K562 (cell line): Measurements from ENCODE around the gene SLX4IP. TPM values are rescaled to one million over a fixed set of nuclear protein-coding genes. Genes with fewer than 3 reads are reported as not detected.

Experiments used
- BRD4 ChIP-seq: fragments of 200-600 bp; sonication (generic); IDR thresholded peaks from 2 replicates; pipeline ENCODE4 v1.6.1; 2017; ENCODE audit warnings: inconsistent platforms
- FOXJ3 ChIP-seq: sonication (generic); formaldehyde crosslinking; IDR thresholded peaks from 2 replicates; pipeline ENCODE4 v1.4.0; 2020; ENCODE audit warnings: mild to moderate bottlenecking, missing genetic modification reagents
- GTF2F1 ChIP-seq: IDR thresholded peaks from 2 replicates; pipeline ENCODE4 v1.6.1; 2011; ENCODE audit warnings: low read depth, low read length, improper control_type of control experiment
- KAT2B ChIP-seq: IDR thresholded peaks from one replicate; pipeline ENCODE4 v1.6.1; 2012; ENCODE audit warnings: low read depth, mild to moderate bottlenecking, control low read depth, inconsistent platforms, low read length, moderate library complexity
- MEIS2 ChIP-seq: fragments of 450-650 bp; IDR thresholded peaks from 2 replicates; pipeline ENCODE4 v1.6.1; 2014; ENCODE audit warnings: mild to moderate bottlenecking; ENCODE audit not compliant: partially characterized antibody
- SIN3B ChIP-seq: fragments of 450-650 bp; IDR thresholded peaks from 2 replicates; pipeline ENCODE4 v1.6.1; 2017; ENCODE audit warnings: low read depth, mild to moderate bottlenecking, moderate library complexity
- XRCC5 ChIP-seq: fragments of 200-400 bp; formaldehyde crosslinking; IDR thresholded peaks from 2 replicates; pipeline ENCODE4 v1.6.1; 2017; ENCODE audit warnings: low read depth, mild to moderate bottlenecking, low read length
- ZNF436 ChIP-seq: fragments of 250-450, 450-650 bp; sonication (Bioruptor Pico); formaldehyde crosslinking; IDR thresholded peaks from 2 replicates; pipeline ENCODE4 v1.7.0; 2020; ENCODE audit warnings: mild to moderate bottlenecking
- polyA plus RNA-seq, 8 experiments: library from polyadenylated mRNA; depleted of rRNA in 4 of 8; stranded (reverse) in 5 of 8; unstranded in 3 of 8; fragments of >200 nt; fragmentation: Nextera tagmentation in 2 of 8; fragmentation: Illumina TruSeq in 1 of 8; extraction: Ambion mirVana in 2 of 8; extraction: Trizol in 1 of 8; gene quantifications; 2 replicates each; pipeline versions ENCODE4 v1.2.1 to v1.2.3, GENCODE V29; 2011 to 2014; ENCODE audit warnings: inconsistent platforms in 1 of 8, missing spikeins in 1 of 8
- total RNA-seq, 7 experiments: library from RNA; depleted of rRNA in 6 of 7; stranded (reverse); fragments of >200 nt in 6 of 7; fragmentation: Illumina TruSeq in 2 of 7; extraction: Trizol in 2 of 7; gene quantifications; 2 replicates each; pipeline versions ENCODE4 v1.2.1 to v1.2.3, GENCODE V29; 2011 to 2021; ENCODE audit warnings: low replicate concordance in 1 of 7
- TF ChIP-seq, protein P1 (sequence below), 2 experiments: fragments of 450-650 bp; IDR thresholded peaks; 2 replicates each; pipeline ENCODE4 v1.6.1; 2016; ENCODE audit warnings: mild to moderate bottlenecking in 2 of 2, borderline replicate concordance in 1 of 2, low read depth in 1 of 2, moderate library complexity in 1 of 2
- TF ChIP-seq, protein P2 (sequence below): fragments of 250-450 bp; sonication (Bioruptor Pico); IDR thresholded peaks from 2 replicates; pipeline ENCODE4 v1.5.0; 2021; ENCODE audit warnings: mild to moderate bottlenecking, borderline replicate concordance
- TF ChIP-seq, protein P3 (sequence below): IDR thresholded peaks from 2 replicates; pipeline ENCODE4 v1.6.1; 2011; ENCODE audit not compliant: insufficient read length; ENCODE audit errors: extremely low read depth
- TF ChIP-seq, protein P4 (sequence below): fragments of 250-450 bp; sonication (Bioruptor Pico); IDR thresholded peaks from 2 replicates; pipeline ENCODE4 v1.8.0; 2022; ENCODE audit warnings: moderate library complexity, mild to moderate bottlenecking, inconsistent platforms
- TF ChIP-seq, protein P5 (sequence below), 2 experiments: fragments of 450-650 bp in 1 of 2; sonication (generic) in 1 of 2; formaldehyde crosslinking; conservative IDR thresholded peaks; 2 replicates each; pipeline versions ENCODE4 v1.4.0 to v1.8.1; 2020 to 2022; ENCODE audit warnings: mild to moderate bottlenecking in 1 of 2, missing genetic modification reagents in 1 of 2

SLX4IP gene
- total and polyA plus RNA-seq, 9 of the 15 experiments (the other 6 are each of a cell fraction or from before 2014, with no cell fraction given): 1.5 to 5.9 (median 3.5) TPM

DNA sequence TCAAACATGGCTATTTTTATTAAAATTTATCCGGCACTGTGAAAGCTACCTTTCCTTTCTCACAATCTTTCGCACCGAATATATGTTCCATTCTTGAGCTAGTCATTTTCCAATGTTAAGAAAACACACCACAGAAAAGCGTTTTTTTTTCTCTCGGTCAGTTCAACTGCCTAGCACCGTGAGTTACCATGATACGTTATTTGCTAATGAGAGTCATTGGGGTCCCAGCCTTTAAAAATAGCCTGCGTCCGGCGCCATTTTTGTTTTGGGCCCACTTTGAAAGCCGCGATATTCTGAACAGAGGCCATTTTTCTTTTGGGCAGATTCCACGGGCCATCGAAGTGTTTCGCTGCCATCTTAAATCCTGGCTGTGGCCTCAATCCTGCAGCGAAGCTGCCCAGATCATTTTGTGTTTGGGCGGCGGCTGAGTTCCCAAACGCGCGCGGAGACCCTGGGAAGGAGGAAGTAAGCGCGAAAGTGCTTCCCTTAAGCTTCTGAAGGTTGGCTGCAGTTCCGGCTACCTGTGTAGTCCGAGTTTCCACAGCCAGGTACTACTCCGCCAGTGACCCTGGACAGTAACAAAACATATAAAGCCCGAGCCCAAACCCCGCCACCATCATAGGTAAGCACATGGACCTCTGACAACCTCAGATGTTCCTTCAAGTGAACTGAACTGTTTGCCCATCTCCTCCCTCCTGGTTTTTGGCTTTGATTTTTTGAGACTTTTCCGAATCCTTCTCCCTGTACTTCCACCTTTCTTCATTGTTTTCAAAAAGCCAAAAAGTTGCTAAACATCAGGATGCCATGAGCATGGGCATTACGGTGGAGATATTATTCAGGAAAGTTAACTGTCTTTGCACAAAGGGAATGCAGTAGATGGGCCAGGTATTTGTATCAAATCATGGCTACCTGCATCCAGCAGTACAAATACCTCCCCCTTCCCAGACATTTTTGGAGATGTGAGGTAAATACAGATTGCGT, at the start of gene SLX4IP (continued):
- TF ChIP-seq, protein P1, sequence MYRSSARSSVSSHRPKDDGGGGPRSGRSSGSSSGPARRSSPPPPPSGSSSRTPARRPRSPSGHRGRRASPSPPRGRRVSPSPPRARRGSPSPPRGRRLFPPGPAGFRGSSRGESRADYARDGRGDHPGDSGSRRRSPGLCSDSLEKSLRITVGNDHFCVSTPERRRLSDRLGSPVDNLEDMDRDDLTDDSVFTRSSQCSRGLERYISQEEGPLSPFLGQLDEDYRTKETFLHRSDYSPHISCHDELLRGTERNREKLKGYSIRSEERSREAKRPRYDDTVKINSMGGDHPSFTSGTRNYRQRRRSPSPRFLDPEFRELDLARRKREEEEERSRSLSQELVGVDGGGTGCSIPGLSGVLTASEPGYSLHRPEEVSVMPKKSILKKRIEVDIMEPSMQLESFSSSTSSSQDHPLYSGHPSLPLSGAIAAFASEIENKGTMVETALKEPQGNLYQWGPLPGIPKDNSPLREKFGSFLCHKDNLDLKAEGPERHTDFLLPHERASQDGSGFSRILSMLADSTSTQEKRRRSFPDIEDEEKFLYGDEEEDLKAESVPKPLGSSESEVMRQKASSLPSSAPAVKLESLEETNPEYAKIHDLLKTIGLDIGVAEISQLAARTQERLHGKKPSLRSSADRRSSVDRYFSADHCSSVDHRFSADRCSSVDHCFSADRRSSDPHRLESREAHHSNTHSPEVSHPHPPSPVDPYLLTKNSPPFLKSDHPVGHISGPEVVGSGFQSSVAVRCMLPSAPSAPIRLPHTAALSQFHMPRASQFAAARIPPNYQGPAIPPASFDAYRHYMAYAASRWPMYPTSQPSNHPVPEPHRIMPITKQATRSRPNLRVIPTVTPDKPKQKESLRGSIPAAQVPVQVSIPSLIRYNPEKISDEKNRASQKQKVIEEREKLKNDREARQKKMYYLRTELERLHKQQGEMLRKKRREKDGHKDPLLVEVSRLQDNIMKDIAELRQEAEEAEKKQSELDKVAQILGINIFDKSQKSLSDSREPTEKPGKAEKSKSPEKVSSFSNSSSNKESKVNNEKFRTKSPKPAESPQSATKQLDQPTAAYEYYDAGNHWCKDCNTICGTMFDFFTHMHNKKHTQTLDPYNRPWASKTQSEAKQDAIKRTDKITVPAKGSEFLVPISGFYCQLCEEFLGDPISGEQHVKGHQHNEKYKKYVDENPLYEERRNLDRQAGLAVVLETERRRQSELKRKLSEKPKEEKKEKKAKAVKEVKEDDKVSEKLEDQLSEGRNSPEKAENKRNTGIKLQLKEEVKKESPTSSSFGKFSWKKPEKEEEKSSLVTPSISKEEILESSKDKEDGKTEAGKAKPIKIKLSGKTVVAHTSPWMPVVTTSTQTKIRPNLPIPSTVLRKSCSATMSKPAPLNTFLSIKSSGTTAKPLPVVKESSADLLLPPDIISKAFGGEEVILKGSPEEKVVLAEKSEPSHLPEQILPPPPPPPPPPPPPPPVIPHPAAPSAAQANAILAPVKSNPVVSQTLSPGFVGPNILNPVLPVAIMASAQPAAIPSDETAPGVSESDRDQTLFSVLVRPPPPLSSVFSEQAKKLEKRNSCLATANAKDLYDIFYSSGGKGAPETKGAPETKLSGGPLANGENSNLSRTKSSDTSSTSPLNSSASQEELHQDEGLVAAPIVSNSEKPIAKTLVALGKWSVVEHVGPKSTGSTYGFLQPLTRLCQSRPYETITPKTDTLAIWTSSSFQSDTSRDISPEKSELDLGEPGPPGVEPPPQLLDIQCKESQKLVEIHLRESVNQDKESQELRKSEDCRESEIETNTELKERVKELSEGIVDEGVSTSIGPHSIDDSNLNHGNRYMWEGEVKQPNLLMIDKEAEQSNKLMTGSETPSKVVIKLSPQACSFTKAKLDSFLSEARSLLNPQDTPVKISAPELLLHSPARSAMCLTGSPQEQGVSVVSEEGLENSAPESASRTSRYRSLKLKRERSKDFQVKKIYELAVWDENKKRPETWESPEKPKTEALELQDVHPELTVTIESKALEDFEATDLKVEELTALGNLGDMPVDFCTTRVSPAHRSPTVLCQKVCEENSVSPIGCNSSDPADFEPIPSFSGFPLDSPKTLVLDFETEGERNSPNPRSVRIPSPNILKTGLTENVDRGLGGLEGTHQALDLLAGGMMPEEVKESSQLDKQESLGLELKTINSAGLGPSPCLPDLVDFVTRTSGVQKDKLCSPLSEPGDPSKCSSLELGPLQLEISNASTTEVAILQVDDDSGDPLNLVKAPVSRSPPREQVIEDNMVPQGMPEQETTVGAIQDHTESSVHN (IDR thresholded peaks at IDR 0.05; ENCODE audit: borderline replicate concordance in 1 of 2, low read depth in 1 of 2): no peak
- TF ChIP-seq, protein P2, sequence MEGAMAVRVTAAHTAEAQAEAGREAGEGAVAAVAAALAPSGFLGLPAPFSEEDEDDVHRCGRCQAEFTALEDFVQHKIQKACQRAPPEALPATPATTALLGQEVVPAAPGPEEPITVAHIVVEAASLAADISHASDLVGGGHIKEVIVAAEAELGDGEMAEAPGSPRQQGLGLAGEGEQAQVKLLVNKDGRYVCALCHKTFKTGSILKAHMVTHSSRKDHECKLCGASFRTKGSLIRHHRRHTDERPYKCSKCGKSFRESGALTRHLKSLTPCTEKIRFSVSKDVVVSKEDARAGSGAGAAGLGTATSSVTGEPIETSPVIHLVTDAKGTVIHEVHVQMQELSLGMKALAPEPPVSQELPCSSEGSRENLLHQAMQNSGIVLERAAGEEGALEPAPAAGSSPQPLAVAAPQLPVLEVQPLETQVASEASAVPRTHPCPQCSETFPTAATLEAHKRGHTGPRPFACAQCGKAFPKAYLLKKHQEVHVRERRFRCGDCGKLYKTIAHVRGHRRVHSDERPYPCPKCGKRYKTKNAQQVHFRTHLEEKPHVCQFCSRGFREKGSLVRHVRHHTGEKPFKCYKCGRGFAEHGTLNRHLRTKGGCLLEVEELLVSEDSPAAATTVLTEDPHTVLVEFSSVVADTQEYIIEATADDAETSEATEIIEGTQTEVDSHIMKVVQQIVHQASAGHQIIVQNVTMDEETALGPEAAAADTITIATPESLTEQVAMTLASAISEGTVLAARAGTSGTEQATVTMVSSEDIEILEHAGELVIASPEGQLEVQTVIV (CRISPR knock-in tag): no peak
- TF ChIP-seq GTF2F1: no peak
- no peak for TF ChIP-seq BRD4
- TF ChIP-seq, protein P3, sequence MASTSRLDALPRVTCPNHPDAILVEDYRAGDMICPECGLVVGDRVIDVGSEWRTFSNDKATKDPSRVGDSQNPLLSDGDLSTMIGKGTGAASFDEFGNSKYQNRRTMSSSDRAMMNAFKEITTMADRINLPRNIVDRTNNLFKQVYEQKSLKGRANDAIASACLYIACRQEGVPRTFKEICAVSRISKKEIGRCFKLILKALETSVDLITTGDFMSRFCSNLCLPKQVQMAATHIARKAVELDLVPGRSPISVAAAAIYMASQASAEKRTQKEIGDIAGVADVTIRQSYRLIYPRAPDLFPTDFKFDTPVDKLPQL: no peak
- TF ChIP-seq ZNF436: no peak
- TF ChIP-seq KAT2B: no peak
- TF ChIP-seq XRCC5: no peak
- TF ChIP-seq FOXJ3: no peak
- no peak for TF ChIP-seq MEIS2
- TF ChIP-seq, protein P4, sequence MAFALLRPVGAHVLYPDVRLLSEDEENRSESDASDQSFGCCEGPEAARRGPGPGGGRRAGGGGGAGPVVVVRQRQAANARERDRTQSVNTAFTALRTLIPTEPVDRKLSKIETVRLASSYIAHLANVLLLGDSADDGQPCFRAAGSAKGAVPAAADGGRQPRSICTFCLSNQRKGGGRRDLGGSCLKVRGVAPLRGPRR: no peak
- TF ChIP-seq, protein P5, sequence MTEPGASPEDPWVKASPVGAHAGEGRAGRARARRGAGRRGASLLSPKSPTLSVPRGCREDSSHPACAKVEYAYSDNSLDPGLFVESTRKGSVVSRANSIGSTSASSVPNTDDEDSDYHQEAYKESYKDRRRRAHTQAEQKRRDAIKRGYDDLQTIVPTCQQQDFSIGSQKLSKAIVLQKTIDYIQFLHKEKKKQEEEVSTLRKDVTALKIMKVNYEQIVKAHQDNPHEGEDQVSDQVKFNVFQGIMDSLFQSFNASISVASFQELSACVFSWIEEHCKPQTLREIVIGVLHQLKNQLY (CRISPR knock-in tag; conservative IDR thresholded peaks at IDR 0.05): no peak
- TF ChIP-seq SIN3B: no peak
